Measurements from ENCODE around the gene MAD1L1. TPM values are rescaled to one million over a fixed set of nuclear protein-coding genes. Genes with fewer than 3 reads are reported as not detected.

The MAD1L1 gene
- total RNA-seq, 1 experiment from 2014 or later, result 61.5 TPM

DNA sequence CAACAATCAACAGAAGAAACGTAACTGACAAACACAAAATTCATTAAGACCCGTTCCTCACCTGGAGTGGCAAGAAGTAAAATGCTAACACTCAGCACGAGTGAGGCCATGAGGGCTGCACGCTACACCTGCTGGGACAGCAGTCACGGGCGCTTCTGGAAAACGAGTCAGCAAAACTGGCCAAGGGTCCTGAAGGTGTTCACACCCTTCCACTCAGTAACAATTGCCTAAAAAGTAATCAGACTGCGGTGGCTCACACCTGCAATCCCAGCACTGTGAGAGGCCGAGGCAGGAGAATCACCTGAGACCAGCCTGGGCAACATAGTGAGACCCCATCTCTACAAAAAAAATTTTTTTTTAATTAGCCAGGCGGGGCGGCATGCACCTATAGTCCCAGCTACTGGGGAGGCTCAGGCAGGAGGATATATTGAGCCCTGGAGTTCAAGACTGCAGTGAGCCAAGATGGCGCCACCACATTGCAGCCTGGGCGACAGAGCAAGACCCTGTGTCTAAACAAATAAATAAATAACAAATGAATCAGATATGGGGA, 199.1 kb downstream of the MAD1L1 start:
- no peak for DNase-seq (ENCODE audit: low read depth)

DNA sequence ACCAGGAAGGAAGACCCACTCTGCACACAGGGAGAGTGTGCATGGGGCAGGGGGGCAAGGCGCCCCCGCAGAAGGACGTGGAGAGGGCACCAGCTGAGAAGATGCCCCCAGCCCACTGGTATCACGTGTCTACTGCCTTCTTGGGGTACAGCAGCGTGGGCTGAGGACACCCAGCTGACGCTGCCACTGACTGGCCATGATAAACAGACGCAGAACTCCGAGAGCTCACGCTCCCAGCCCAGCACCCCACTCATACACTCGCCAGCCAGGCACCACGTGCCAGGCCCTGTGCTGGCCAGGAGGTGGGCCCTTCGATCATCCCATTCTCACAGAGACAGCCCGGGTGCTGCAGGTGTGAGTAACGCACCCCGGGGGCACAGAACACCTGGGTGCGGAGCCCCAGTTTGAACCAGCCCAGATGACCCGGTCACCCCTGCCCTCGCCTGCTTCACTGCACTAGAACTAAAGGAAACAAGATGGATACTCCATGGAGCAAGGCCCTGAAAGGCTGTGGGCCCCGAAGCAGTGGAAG, 199.8 kb downstream of the MAD1L1 start:
- DNase-seq (ENCODE audit: low read depth), result no peak

- DNase-seq (ENCODE audit: low read depth), result no peak
These were observed 200.5 kb downstream of the MAD1L1 start for GRCh38 chr7:2032030-2032875.

GRCh38 chr7:2031451-2031845, 201.3 kb downstream of the MAD1L1 start:
- DNase-seq (ENCODE audit: low read depth), result no peak

- DNase-seq (ENCODE audit: low read depth), result no peak
These were observed 202.0 kb downstream of the MAD1L1 start for GRCh38 chr7:2030475-2031450.

GRCh38 chr7:2029936-2030335, 202.8 kb downstream of the MAD1L1 start:
- DNase-seq (ENCODE audit: low read depth), result no peak

GRCh38 chr7:2029211-2029905, 203.4 kb downstream of the MAD1L1 start:
- DNase-seq (ENCODE audit: low read depth), result no peak

DNA sequence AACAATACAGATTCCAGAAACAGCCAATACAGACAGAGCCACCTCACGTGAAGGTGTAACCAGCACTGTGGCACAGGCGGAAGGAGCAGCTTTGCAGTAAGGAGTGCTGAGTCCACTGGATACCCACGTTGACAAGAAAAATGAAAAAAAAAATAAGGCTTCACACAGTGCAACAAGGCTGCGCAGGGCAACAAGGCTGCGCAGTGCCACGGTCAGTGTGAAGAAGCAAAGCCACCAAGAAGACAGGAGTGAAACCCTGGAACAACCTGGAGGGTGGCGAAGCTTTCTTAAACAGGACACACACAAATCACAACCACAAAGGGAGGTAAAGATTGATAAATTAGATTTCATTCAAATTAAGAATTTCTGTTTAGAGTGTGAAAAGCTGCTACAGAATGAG, 204.0 kb downstream of the MAD1L1 start:
- DNase-seq (ENCODE audit: low read depth), result no peak

DNA sequence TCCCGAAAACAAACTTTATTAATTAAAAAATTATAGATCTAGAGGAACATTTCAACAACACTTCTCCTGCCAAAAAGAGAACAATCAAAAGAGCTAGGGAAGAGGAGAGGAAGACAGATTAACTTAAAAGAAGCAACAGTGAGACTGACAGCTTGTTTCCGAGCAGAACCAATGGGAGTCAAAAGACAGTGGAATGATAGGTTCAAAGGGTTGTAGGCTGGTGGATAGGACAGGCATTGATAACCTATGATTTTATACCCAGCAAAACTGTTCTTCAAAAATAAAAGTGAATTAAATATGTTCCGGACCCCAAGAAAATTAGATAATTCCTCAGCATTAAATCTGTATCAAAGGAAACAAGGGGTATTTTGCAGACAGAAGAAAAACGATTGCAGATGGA, 207.6 kb downstream of the MAD1L1 start:
- no peak for DNase-seq (ENCODE audit: low read depth)

DNA sequence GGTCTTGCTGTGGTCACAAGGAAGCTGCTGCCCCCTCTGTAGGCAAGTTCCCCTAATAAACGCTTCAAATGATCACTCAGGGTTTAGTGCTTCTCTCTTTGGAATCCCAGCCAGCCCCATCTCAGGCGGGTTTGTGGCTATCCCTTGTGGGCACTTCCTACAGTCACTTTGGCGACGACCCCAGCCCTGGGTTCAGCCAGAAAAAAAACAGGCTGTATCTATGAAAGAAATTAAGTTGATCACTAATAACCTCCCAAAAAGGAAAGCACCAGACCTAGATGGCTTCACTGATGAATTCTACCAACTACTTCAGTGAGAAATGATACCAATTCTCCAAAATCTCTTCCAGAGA, 208.2 kb downstream of the MAD1L1 start:
- no peak for DNase-seq (ENCODE audit: low read depth)

DNA sequence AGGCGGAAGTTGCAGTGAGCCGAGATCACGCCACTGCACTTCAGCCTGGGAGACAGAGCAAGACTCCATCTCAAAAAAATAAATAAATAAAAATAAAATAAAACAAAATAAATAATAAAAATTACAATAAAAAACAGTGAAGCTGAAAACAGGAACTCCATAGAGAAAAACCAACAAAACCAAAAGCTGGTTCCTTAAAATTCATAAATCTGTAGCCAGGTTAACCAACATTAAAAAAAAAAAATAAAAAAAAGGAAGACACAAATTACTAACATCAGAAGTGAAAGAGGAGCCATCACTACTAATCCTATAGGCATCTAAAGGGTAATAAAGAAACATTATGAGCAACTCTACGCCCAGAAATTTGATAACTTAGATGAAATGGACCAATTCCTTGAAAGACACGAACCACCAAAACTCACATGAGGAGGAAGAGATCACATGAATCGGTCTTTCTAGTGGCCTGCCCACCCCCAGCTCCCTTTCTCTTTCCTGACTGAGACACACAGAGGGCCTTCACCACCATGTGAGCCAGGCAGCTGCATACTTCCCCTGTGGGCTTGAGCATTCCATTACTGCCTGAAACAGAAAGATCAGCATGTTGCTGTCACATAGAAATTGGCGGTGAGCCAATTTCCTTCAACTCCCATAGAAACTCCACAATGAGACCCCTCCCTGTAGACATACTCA, 208.7 kb downstream of the MAD1L1 start:
- peak; percentile 11 for DNase-seq (ENCODE audit: low read depth)

GRCh38 chr7:2022737-2023250, 210.0 kb downstream of the MAD1L1 start:
- DNase-seq (ENCODE audit: low read depth), result no peak

DNA sequence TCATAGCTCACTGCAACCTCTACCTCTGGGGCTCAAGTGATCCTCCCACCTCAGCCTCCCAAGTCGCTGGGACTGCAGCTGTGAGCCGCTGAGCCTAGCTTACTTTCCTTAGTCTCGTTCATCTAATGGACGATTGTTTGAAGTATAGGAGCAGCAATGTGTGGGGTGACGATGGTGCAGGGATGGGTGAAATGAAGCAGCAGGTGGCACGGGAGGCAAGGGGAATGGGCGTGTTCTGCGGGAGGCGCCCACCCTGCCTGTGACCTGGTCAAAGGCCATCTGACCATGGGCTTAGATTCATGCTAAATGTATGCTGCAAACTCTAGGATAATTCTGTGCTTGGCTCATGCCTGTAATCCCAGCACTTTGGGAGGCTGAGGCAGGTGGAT, 210.7 kb downstream of the MAD1L1 start:
- no peak for DNase-seq (ENCODE audit: low read depth)

DNA sequence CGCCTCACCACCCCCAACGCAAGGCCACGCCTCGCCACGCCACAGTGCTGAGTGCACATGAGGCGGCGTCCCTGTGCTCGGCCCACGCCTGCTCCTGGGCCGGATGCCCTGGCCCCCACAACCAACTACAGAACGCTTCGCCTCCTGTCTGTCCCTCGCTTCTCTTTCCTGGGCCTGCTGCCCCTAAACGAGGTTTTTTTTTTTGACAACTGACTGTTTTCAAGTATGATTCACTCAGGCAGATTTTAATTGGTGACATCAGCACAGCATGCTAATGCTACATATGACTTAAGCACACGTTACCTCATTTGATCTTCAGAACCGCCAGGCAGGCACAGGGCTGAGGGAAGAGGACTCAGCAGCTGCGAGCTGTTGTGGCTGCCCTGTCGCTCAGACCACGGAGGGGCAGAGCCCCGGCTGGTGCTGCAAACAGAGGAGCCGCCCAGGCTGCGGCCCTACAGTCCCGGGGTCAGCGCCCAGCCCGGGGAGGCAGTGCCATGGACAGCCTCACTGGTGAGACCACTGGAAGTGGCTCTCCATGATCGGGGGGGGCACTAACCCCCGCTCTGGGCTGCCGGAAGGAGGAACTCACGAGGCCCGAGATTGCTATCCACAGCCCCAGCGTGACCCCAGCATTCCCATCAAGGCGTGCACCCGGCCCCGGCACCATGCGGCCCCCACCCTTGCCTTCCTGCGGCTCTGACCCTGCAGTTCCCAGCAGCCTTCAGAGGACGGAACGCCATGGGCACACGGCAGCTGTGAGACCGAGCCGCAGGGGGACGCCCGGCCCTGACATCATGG, 212.8 kb downstream of the MAD1L1 start:
- DNase-seq (ENCODE audit: low read depth), result peak; percentile 36

DNA sequence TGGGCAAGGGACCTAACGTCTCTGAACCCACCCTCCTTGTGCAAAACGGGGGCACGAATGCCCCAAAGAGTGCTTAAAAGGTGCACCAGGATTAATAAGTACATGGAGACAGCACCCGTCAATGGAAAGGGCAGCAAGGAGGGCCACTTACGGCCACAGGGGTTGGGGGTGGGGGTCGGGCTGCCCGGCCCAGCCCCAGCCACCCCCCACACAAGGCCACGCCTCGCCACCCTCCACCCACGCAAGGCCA, 213.4 kb downstream of the MAD1L1 start:
- DNase-seq (ENCODE audit: low read depth), result no peak

- peak; percentile 15 for DNase-seq (ENCODE audit: low read depth)
These were observed 213.9 kb downstream of the MAD1L1 start for GRCh38 chr7:2018569-2019460.

DNA sequence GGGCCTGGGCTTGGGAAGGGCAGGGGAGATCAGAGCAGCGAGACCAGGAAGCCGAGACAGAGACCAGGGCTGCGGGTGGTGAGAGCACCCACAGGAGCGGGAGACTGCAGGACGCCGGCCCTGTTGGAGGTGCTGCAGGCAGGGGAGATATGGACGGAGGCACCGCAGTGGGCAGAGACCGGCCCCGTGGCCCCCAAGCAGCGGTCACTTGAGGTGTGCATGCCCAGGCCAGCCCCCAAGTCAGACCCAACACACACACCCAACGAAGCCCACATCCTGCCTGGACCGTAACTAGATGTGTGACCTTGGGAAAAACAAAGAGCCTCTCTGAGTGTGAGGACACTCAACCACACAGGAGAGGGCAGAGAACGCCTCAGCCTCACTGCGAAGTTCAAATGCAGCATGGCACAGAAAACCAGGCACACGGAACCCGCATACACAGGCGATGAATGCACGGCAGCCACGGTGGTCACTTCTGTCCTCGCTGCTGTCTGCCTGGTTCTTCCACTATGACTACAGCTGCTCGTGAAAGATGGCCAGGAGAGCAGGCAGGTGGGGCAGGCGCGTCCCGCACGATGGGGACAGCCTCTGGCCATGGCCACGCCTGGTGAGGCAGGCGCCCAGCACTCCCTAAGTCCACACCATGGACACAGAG, 214.7 kb downstream of the MAD1L1 start:
- no peak for DNase-seq (ENCODE audit: low read depth)

DNA sequence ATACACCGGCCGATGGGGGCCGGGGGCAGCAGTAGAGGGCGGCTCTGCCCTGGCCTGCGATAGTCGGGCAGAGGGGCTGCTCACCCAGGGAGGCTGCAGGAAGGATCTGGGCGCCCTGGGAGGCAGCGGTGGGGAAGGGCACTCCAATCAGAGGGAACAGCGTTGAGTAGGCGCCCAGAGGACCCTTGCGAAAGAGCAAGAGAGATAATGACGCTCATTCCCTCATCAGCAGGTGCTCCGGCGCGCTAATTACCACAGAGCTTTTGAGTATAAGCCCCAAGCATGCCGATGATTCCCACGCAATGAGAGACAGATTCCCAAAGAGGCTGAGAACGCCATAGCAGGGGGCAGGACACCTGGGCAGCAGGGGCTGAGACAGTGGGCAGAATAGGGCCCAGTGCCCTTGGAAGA, 215.3 kb downstream of the MAD1L1 start:
- DNase-seq (ENCODE audit: low read depth), result no peak
